HG02943 (cell line): Measurements from ENCODE around the gene SALL4.
"Not testable (repeated sequence)": the region's sequence is repeated elsewhere in the genome, so short reads cannot be mapped to it uniquely, and the experiment has no call there.

Source experiments
- ATAC-seq: cut with Tn5 transposase; IDR thresholded peaks from one replicate; pipeline ENCODE4 v1.9.1; 2021; ENCODE audit warnings: mild to moderate bottlenecking, low read depth, moderate library complexity; ENCODE audit not compliant: unreplicated experiment

The SALL4 gene

GRCh38 chr20:51803148-51803854 lies 980 bp upstream of the SALL4 start:
- ATAC-seq = no peak

DNA sequence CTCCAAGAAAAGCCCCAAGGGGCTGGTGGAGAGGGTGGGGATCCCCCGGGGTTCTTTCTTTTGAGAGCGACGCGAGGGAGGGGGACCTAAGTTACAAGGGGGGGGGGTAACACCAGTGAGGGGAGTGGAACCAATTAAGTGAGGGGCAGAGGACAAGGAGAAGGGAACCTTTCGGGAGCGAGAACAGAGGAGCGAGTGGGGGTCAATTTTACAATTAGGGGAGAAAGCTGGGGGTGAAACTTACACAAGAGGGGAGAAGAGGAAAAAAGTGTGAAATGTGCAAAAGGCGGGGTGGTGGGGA lies 548 bp downstream of the SALL4 start:
- ATAC-seq = no peak

GRCh38 chr20:51801122-51801822 lies 1.0 kb downstream of the SALL4 start:
- no peak for ATAC-seq

- ATAC-seq = no peak
Measured at GRCh38 chr20:51800872-51801121, 1.5 kb downstream of the SALL4 start.

DNA sequence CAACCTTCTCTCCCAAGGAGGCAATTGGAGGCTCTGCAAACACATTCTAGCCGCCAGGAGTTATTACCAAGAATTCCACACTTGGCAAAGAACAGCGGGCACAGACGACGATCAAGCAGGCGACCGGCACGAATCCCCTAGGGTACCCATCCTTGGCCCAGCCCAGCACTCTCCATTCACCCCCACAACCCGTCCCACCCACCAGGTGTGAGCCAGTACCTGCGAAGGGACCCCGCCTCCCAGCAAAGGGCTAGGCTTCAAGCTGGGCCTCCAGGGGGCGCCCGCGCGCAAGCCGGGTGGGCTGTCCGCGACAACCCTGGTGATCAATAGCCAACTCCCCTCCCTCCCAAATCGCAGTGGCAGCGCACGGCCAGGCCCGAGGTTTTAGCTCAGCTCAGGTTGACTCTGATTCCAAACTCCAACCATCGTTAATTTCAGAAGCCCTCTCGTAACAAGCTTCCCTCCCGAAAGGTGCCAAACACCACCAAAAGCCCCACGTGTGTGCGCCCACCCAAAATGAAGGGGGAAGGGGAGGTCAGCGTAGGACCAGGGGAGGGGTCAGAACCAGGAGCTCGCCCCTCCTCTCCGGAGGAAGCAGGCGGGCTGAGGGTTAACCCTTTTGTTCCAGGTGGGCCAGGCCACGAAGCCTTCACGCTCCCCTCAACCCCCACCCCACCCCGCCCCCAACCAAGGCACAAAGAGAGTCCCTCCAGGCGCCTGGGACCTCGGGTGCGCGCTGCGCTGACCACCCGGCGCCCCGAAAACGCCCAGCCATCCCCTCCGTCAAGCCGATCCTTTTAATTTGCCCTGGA lies 2.1 kb downstream of the SALL4 start:
- ATAC-seq = no peak

GRCh38 chr20:51799401-51799860 lies 2.9 kb downstream of the SALL4 start:
- no peak for ATAC-seq

DNA sequence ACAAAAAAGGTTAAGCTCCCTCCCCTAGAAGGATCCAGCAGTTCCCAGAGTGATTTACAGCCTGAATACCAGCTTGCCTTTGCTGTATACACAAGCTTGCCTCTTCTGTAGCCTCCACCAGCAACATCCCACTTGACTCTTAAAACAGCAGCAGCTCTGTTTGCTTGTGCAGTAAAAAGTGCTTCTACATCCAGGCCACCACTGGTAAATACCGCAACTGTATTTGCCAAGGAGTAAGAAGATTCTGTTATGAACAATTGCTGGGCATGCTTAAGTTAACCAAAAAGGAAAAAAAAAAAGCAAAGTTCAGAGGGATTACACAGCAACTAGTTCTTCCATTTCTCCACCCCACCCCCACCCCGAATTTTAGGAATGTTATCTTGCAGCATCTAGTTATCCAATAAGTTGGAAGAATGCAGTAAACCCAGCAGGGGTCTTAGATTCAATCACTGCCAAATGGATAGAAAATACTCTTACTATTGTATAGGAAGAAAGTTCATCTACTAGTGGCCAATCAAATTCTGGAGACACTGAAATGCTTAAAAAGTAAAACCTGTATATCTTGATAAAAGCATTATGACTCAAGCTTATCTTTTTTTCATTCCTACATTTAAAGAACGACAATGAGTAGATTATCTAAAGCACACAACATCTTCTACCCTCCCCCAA lies 4.8 kb downstream of the SALL4 start:
- ATAC-seq = no peak

- ATAC-seq = no peak
Measured at GRCh38 chr20:51796340-51796739, 6.0 kb downstream of the SALL4 start.

GRCh38 chr20:51792960-51793359 lies 9.4 kb downstream of the SALL4 start:
- ATAC-seq = no peak

DNA sequence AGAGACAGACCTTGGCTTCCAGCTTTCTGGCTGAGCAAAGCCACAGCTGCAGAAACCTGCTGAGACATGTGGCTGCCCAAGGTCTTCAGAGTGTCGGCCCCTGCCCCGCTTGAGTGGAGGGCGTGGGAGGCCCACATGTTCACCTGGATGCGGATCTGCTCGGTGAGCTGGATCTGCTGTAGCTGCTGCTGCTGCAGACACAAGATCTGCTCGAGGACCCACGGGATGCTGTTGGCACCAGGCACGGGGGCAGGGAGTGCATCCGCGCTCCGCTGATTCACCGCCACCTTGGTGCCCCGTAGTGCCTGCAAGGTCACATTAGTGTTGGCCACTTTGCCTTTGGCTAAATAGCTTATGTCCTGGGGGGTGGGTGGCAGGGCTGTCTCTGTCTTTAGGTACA lies 10.7 kb downstream of the SALL4 start:
- ATAC-seq = no peak

DNA sequence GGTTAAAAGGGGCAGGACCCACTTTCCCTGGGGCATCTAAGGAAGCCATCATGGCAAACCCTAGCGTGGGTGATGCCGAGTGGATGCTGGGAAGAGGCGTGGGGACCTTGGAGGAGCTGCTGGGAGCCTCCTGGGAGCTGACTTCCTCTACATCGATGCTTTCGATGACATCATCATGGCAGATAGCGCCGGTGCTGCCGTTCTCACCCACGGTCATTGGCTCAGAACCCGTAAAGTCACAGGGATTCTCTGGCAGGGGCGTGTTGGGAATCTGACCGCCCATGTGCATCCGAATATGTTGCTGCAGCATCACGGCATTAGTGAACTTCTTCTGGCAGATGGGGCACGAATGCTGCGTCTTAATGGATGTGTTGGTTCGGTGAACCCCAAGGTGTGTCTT lies 12.1 kb downstream of the SALL4 start:
- no peak for ATAC-seq

- no peak for ATAC-seq
Measured at GRCh38 chr20:51789434-51789833, 12.9 kb downstream of the SALL4 start.

- ATAC-seq = no peak
Measured at GRCh38 chr20:51788822-51789221, 13.5 kb downstream of the SALL4 start.

GRCh38 chr20:51784299-51784698 lies 18.0 kb downstream of the SALL4 start:
- ATAC-seq = no peak

DNA sequence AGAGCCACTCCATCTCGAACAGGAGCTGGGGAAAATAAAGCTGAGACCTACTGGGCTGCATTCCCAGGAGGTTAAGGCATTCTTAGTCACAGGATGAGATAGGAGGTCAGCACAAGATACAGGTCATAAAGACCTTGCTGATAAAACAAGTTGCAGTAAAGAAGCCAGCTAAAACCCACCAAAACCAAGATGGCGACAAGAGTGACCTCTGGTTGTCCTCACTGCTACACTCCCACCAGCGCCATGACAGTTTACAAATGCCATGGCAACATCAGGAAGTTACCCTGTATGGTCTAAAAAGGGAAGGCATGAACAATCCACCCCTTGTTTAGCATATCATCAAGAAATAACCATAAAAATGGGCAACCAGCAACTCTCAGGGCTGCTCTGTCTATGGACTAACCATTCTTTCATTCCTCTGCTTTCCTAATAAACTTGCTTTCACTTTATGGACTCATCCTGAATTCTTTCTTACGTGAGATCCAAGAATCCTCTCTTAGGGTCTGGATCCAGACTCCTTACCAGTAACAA lies 24.0 kb downstream of the SALL4 start:
- ATAC-seq = not testable (repeated sequence)

- ATAC-seq = no peak
Measured at GRCh38 chr20:51775241-51775640, 27.1 kb downstream of the SALL4 start.

DNA sequence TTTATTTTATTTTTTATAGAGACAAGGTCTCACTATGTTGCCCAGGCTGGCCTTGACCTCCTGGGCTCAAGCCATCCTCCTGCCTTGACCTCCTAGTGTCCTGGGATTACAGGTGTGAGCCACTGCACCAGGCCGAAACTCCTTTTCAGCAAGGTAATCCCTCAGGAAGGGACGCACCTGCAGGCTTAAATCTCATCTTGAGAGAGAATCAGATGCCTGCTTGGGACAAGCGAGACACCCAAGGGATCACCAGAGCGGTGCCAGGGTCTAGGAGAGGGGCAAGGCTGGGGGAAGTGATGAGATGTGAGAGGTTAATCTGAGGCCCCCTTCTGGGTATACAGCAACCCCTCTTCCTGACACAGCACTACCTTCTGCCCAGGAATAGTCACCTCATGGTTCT lies 30.1 kb downstream of the SALL4 start:
- no peak for ATAC-seq

- no peak for ATAC-seq
Measured at GRCh38 chr20:51769976-51770615, 32.2 kb downstream of the SALL4 start.

GRCh38 chr20:51768759-51769517 lies 33.4 kb downstream of the SALL4 start:
- no peak for ATAC-seq
